ENCODE data around the gene CRYBG2.

DNA sequence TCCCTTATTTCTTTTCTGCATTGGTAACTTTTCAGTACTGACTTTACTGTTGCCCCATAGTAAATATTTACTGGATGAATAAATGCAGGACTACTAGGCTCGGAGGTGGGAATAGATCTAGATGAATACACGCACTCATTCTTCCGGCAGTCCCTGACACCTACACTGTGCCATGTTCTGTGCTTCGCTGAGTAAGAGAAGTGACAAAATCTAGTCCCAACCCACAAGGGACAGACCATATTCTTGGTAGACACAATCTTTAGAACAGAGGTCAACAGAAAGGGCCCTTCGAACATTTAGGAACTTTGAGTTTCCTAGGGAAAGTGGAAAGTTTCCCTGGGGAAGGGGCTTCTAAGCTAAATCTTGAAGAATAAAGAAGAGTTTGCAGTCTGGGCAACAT lies 39.4 kb downstream of the CRYBG2 start:
- TF ChIP-seq ZBTB11 (CRISPR knock-in tag; IDR thresholded peaks at IDR 0.05) (no peak), ELK1 (IDR thresholded peaks at IDR 0.05; ENCODE audit: low read depth, low read length) (no peak), CTCF (IDR thresholded peaks at IDR 0.05 in 2 of 3, conservative IDR thresholded peaks at IDR 0.05 in 1 of 3; ENCODE audit: control insufficient read depth in 2 of 3, extremely low read depth in 1 of 3, insufficient read depth in 1 of 3, low read depth in 3 of 3, low read length in 3 of 3) (no peak), CEBPZ (IDR thresholded peaks at IDR 0.05; ENCODE audit: low read depth, low read length) (no peak)

All from GM12878 (cell line).